Parathyroid adenoma (tissue), 2 donors: ENCODE data around the gene CAST.
"Not testable (repeated sequence)": the region's sequence is repeated elsewhere in the genome, so short reads cannot be mapped to it uniquely, and the experiment has no call there.

Experiments
- H2AFZ ChIP-seq: fragments of 300-600 bp; sonication (generic); one replicate; pipeline ENCODE4 v1.7.0; 2017; ENCODE audit warnings: antibody characterized with exemption, mild to moderate bottlenecking
- H3K27ac ChIP-seq: fragments of 300-600 bp; sonication (generic); one replicate; pipeline ENCODE4 v1.7.0; 2017
- H3K27me3 ChIP-seq: fragments of 300-600 bp; sonication (generic); one replicate; pipeline ENCODE4 v1.7.0; 2017; ENCODE audit warnings: low read length; ENCODE audit not compliant: control insufficient read depth, insufficient read depth
- H3K36me3 ChIP-seq: fragments of 300-600 bp; sonication (generic); one replicate; pipeline ENCODE4 v1.7.0; 2017; ENCODE audit warnings: low read length; ENCODE audit not compliant: control insufficient read depth, insufficient read depth
- H3K4me1 ChIP-seq: fragments of 300-600 bp; sonication (generic); one replicate; pipeline ENCODE4 v1.7.0; 2017; ENCODE audit warnings: control low read depth
- H3K4me2 ChIP-seq: fragments of 300-600 bp; sonication (generic); one replicate; pipeline ENCODE4 v1.7.0; 2017; ENCODE audit warnings: low read length
- H3K4me3 ChIP-seq: fragments of 300-600 bp; sonication (generic); one replicate; pipeline ENCODE4 v1.7.0; 2017; ENCODE audit warnings: low read depth, low read length
- H3K79me2 ChIP-seq: fragments of 300-600 bp; sonication (generic); one replicate; pipeline ENCODE4 v1.7.0; 2017; ENCODE audit warnings: control low read depth
- H3K9ac ChIP-seq: fragments of 300-600 bp; sonication (generic); one replicate; pipeline ENCODE4 v1.7.0; 2017; ENCODE audit warnings: mild to moderate bottlenecking
- H3K9me3 ChIP-seq: fragments of 300-600 bp; sonication (generic); one replicate; pipeline ENCODE4 v1.7.0; 2017; ENCODE audit warnings: low read length; ENCODE audit not compliant: control insufficient read depth
- TF ChIP-seq, protein P1 (sequence below): fragments of 300-600 bp; sonication (generic); IDR thresholded peaks from one replicate; pipeline ENCODE4 v1.7.0; 2017; ENCODE audit warnings: antibody characterized with exemption, mild to moderate bottlenecking
- donor health status: primary hyperparathyroidism.

The CAST gene, protein sequence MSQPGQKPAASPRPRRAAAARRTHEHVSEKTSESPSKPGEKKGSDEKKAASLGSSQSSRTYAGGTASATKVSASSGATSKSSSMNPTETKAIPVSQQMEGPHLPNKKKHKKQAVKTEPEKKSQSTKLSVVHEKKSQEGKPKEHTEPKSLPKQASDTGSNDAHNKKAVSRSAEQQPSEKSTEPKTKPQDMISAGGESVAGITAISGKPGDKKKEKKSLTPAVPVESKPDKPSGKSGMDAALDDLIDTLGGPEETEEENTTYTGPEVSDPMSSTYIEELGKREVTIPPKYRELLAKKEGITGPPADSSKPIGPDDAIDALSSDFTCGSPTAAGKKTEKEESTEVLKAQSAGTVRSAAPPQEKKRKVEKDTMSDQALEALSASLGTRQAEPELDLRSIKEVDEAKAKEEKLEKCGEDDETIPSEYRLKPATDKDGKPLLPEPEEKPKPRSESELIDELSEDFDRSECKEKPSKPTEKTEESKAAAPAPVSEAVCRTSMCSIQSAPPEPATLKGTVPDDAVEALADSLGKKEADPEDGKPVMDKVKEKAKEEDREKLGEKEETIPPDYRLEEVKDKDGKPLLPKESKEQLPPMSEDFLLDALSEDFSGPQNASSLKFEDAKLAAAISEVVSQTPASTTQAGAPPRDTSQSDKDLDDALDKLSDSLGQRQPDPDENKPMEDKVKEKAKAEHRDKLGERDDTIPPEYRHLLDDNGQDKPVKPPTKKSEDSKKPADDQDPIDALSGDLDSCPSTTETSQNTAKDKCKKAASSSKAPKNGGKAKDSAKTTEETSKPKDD

DNA sequence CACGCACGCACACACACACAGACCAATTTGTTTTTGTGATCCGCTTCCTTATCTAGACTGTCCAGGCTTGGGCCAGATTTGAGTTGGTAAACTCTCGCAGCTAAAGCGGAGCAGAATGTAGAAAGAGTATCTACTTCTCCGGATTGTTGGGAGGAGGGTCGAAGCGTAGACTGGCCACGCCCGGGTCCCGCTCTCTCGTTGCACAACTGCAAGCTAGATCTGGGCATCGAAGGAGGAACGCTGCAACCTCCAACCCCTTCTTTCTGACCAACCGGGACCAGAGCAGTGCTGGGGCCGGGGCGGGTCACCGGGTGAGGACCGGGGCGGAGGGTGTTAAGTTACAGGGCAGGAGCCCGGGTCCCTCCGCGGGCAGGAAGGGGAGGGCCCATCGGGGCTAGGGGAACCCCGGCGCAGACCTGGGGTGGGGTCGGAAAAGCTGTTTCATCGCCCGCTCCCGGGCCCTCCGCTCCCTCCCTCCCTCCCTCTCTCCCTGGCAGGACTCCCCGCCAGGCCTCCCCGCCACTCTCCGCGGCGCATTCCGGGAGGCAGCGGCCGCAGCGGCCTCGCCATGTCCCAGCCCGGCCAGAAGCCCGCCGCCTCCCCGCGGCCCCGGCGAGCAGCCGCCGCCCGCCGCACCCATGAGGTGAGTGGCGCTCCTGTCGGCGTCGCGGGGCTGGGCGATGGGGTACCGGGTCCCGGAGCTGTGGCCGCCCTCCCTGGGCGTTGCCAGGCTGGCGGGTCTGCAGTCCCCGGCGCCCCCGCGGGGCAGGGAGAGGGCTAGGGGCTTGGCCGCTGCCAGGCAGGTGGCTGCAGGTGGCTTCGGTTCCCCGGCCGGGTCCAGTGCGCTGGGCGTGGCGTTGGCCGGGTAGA is at the start of gene CAST:
CAST (plus strand) TSS at position 522 of the 870 bp plus-strand sequence; CDS start at position 569, 47 bp downstream.
- TF ChIP-seq, protein P1, sequence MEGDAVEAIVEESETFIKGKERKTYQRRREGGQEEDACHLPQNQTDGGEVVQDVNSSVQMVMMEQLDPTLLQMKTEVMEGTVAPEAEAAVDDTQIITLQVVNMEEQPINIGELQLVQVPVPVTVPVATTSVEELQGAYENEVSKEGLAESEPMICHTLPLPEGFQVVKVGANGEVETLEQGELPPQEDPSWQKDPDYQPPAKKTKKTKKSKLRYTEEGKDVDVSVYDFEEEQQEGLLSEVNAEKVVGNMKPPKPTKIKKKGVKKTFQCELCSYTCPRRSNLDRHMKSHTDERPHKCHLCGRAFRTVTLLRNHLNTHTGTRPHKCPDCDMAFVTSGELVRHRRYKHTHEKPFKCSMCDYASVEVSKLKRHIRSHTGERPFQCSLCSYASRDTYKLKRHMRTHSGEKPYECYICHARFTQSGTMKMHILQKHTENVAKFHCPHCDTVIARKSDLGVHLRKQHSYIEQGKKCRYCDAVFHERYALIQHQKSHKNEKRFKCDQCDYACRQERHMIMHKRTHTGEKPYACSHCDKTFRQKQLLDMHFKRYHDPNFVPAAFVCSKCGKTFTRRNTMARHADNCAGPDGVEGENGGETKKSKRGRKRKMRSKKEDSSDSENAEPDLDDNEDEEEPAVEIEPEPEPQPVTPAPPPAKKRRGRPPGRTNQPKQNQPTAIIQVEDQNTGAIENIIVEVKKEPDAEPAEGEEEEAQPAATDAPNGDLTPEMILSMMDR = no peak
- Histone ChIP-seq H3K9me3 (no peaks in the 10 kb centered on the region), H3K4me2 (peak within 1 kb of the TSS; percentile 73), H3K4me1 (no peaks in the 10 kb centered on the region), H3K9ac (peak within 1 kb of the TSS; percentile 79), H3K27ac (peak within 1 kb of the TSS; percentile 92), H3K79me2 (peaks cover 6% of the 10 kb centered on the region), H2AFZ (peak within 1 kb of the TSS; percentile 94), H3K36me3 (no peaks in the 10 kb centered on the region), H3K4me3 (peak within 1 kb of the TSS; percentile 72), H3K27me3 (no peaks in the 10 kb centered on the region)

DNA sequence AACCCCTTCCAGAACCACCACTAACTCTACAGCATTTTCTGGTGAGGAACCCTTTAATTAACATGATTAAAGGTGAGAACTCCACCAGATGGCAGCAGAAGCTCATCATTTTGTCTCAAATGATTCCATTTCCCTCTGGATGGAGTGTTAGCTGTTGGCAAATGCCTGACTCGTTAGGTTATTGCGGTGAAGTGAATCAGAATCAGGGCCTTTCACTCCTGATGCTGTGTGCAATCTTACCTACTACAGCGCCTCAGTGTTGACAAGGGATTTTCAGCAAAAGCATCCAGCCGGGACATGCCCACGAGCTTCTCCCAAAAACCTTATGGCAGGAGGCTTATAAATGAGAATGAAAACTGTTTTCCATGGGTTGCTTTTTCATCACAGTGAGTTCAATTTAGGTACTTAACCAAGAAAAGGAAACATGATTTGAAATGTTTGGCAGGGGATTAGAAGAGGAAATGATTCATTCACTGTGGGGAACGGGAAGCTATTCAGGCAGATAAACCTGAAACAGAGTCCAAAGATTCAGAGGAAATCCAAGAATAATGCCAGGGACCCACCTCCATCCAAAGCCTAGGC is 48.0 kb upstream of the CAST start:
- TF ChIP-seq, protein P1 = peak; percentile 59
- Histone ChIP-seq H3K9me3 (no peaks in the 10 kb centered on the region), H3K36me3 (no peaks in the 10 kb centered on the region), H2AFZ (peak overlapping the region; percentile 70), H3K4me3 (no peak overlapping the region), H3K27me3 (no peaks in the 10 kb centered on the region), H3K9ac (no peak overlapping the region), H3K27ac (no peak overlapping the region), H3K4me2 (no peak overlapping the region), H3K4me1 (no peaks in the 10 kb centered on the region), H3K79me2 (no peaks in the 10 kb centered on the region)

DNA sequence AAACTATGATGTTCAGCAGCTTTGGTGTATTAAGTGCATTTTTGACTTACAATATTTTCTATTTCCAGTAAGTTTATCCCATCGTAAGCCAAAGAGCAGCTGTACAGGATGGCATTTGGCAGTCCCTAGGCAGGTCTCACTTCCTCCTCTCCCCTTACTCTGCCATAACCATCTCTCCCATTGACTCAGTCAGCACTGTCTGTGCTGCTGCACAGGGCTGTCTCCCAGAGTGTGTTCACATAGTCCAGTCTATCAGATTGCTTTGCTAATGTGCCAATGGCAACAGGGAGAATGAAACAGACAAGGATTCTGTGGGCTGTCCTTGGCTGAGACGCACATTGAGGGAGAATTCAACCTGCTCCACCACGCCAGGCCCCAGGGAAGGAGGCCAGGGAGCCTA is 47.0 kb upstream of the CAST start:
- H3K27me3 ChIP-seq = no peaks in the 10 kb centered on the region
- no peak overlapping the region for H3K4me2 ChIP-seq
- no peak overlapping the region for H3K9ac ChIP-seq
- no peak overlapping the region for H2AFZ ChIP-seq
- TF ChIP-seq, protein P1 = no peak
- H3K27ac ChIP-seq = no peak overlapping the region
- H3K4me1 ChIP-seq = no peaks in the 10 kb centered on the region
- H3K79me2 ChIP-seq = no peaks in the 10 kb centered on the region
- no peak overlapping the region for H3K4me3 ChIP-seq
- no peaks in the 10 kb centered on the region for H3K36me3 ChIP-seq
- no peaks in the 10 kb centered on the region for H3K9me3 ChIP-seq

DNA sequence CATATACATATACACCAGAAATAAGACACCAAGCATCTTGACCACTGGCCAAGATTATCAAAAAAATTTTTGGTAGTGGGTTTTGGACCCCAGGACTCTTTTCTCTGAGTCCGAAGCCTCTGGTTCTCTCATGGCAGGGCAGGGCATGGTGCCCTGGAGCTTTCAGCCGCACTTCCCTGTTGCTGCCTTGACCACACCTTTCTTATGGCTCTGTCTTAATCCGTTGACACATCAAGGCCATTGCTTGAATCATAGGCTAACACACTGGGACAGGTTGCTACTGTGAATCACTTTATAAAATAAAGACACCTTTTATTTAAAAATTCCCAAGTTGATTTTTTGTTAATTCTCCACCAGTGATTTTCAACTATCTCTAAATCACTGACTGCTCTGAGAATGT is 45.4 kb upstream of the CAST start:
- H3K4me3 ChIP-seq = no peak overlapping the region
- H3K4me1 ChIP-seq = no peaks in the 10 kb centered on the region
- H3K9me3 ChIP-seq = no peaks in the 10 kb centered on the region
- no peak overlapping the region for H3K27ac ChIP-seq
- H2AFZ ChIP-seq = no peak overlapping the region
- H3K27me3 ChIP-seq = no peaks in the 10 kb centered on the region
- no peak overlapping the region for H3K4me2 ChIP-seq
- TF ChIP-seq, protein P1 = no peak
- H3K9ac ChIP-seq = no peak overlapping the region
- no peaks in the 10 kb centered on the region for H3K36me3 ChIP-seq
- no peaks in the 10 kb centered on the region for H3K79me2 ChIP-seq

DNA sequence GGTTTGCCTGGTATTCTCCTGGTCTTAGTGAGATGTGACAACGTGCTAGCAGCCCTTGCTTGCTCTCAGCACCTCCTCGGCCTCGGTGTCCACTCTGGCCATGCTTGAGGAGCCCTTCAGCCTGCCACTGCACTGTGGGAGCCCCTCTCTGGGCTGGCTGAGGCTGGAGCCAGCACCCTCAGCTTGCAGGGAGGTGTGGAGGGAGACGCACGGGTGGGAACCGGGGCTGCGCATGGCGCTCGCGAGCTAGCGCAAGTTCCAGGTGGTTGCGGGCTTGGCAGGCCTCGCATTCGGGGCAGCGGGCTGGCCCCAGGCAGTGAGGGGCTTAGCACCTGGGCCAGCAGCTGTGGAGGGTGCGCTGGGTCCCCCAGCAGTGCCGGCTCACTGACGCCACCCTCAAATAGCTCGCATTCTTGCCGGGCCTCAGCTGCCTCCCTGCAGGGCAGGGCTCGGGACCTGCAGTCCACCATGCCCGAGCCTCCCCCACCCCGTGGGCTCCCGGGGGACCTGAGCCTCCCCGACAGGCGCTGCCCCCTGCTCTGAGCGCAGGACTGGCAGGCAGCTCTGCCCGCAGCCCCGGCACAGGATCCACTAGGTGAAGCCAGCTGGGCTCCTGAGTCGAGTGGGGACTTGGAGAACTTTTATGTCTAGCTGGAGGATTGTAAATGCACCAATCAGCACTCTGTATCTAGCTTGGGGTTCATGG is 43.7 kb upstream of the CAST start:
- not testable (repeated sequence) for H2AFZ ChIP-seq, H3K4me2 ChIP-seq, H3K27me3 ChIP-seq, H3K27ac ChIP-seq, H3K79me2 ChIP-seq, H3K4me1 ChIP-seq, H3K4me3 ChIP-seq, H3K9ac ChIP-seq, H3K9me3 ChIP-seq, H3K36me3 ChIP-seq
